ENCODE results near the gene PHKB.

The PHKB gene

GRCh38 chr16:47722046-47722445, 260.9 kb downstream of the PHKB start:
- DNase-seq (ENCODE audit: insufficient read length, low spot score), result no peak
- FAIRE-seq, result no peak
- TF ChIP-seq SPI1 (IDR thresholded peaks at IDR 0.05; ENCODE audit: low read depth, low read length) (no peak), POLR2AphosphoS5 (IDR thresholded peaks at IDR 0.05; ENCODE audit: low read depth, low read length) (no peak), TAF1 (IDR thresholded peaks at IDR 0.05; ENCODE audit: low read depth, low read length) (no peak), PAX5 (IDR thresholded peaks at IDR 0.05; ENCODE audit: insufficient read depth, low read length, severe bottlenecking) (no peak), POLR2A (IDR thresholded peaks at IDR 0.05; ENCODE audit: low read depth, low read length) (no peak), POU2F2 (IDR thresholded peaks at IDR 0.05; ENCODE audit: low read depth, low read length) (no peak)

GRCh38 chr16:47724115-47724785, 263.1 kb downstream of the PHKB start:
- TF ChIP-seq POLR2AphosphoS5 (IDR thresholded peaks at IDR 0.05; ENCODE audit: low read depth, low read length) (no peak), POU2F2 (IDR thresholded peaks at IDR 0.05; ENCODE audit: low read depth, low read length) (no peak), POLR2A (IDR thresholded peaks at IDR 0.05; ENCODE audit: low read depth, low read length) (no peak), TAF1 (IDR thresholded peaks at IDR 0.05; ENCODE audit: low read depth, low read length) (no peak), SPI1 (IDR thresholded peaks at IDR 0.05; ENCODE audit: low read depth, low read length) (no peak), PAX5 (IDR thresholded peaks at IDR 0.05; ENCODE audit: insufficient read depth, low read length, severe bottlenecking) (no peak)
- FAIRE-seq, result no peak
- DNase-seq (ENCODE audit: insufficient read length, low spot score), result no peak

DNA sequence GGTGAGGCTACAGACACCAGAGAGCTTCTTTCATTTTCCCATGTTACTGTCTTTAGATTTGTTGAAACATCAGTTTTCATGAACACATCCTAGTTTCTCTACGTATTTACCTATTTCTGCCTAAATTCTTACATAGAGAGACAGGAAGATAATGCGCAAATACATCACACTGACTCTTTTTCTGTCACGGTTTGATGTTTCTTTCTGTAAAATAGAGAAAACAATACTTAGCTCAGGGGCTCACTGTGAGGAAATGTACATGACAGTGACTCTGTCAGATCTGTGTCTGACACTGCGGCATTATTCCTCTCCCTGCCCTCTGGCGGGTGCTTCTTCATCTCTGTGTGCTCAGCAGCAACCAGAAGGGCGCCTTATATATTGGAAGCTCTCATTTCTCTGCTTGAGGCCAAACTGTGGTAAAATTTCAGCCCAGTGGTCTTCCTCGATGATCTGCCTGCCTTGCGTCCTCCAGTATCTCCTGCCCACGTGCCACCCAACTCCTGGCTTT, 264.1 kb downstream of the PHKB start:
- TF ChIP-seq POU2F2 (IDR thresholded peaks at IDR 0.05; ENCODE audit: low read depth, low read length), result no peak
- TF ChIP-seq SPI1 (IDR thresholded peaks at IDR 0.05; ENCODE audit: low read depth, low read length), result no peak
- TF ChIP-seq PAX5 (IDR thresholded peaks at IDR 0.05; ENCODE audit: insufficient read depth, low read length, severe bottlenecking), result no peak
- no peak for TF ChIP-seq TAF1 (IDR thresholded peaks at IDR 0.05; ENCODE audit: low read depth, low read length)
- TF ChIP-seq POLR2A (IDR thresholded peaks at IDR 0.05; ENCODE audit: low read depth, low read length), result no peak
- TF ChIP-seq POLR2AphosphoS5 (IDR thresholded peaks at IDR 0.05; ENCODE audit: low read depth, low read length), result no peak
- DNase-seq (ENCODE audit: insufficient read length, low spot score) (no peak), FAIRE-seq (no peak)

- DNase-seq (ENCODE audit: insufficient read length, low spot score), result no peak
- TF ChIP-seq POU2F2 (IDR thresholded peaks at IDR 0.05; ENCODE audit: low read depth, low read length), result no peak
- no peak for TF ChIP-seq PAX5 (IDR thresholded peaks at IDR 0.05; ENCODE audit: insufficient read depth, low read length, severe bottlenecking)
- TF ChIP-seq SPI1 (IDR thresholded peaks at IDR 0.05; ENCODE audit: low read depth, low read length), result no peak
- no peak for TF ChIP-seq TAF1 (IDR thresholded peaks at IDR 0.05; ENCODE audit: low read depth, low read length)
- no peak for TF ChIP-seq POLR2AphosphoS5 (IDR thresholded peaks at IDR 0.05; ENCODE audit: low read depth, low read length)
- TF ChIP-seq POLR2A (IDR thresholded peaks at IDR 0.05; ENCODE audit: low read depth, low read length), result no peak
- no peak for FAIRE-seq
Measured at GRCh38 chr16:47726031-47726675, 265.0 kb downstream of the PHKB start.

DNA sequence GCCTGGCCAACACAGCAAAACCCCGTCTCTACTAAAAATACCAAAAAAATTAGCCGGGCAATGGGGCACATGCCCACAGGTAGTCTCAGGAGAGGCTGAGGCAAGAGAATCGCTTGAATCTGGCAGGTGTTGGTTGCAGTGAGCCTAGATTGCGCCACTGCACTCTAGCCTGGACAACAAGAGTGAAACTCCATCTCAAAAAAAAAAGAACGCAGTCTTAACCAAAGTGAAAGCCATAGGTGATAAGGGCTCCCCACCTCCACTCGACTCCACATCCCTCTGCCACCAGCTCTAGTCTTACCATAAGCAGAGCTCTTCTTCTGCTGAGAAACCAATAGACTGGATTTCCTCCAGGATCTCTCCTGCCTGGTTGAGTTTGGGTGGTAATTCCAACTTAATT, 266.0 kb downstream of the PHKB start:
- no peak for TF ChIP-seq PAX5 (IDR thresholded peaks at IDR 0.05; ENCODE audit: insufficient read depth, low read length, severe bottlenecking)
- no peak for TF ChIP-seq POLR2AphosphoS5 (IDR thresholded peaks at IDR 0.05; ENCODE audit: low read depth, low read length)
- TF ChIP-seq POLR2A (IDR thresholded peaks at IDR 0.05; ENCODE audit: low read depth, low read length), result no peak
- TF ChIP-seq SPI1 (IDR thresholded peaks at IDR 0.05; ENCODE audit: low read depth, low read length), result no peak
- no peak for FAIRE-seq
- no peak for DNase-seq (ENCODE audit: insufficient read length, low spot score)

DNA sequence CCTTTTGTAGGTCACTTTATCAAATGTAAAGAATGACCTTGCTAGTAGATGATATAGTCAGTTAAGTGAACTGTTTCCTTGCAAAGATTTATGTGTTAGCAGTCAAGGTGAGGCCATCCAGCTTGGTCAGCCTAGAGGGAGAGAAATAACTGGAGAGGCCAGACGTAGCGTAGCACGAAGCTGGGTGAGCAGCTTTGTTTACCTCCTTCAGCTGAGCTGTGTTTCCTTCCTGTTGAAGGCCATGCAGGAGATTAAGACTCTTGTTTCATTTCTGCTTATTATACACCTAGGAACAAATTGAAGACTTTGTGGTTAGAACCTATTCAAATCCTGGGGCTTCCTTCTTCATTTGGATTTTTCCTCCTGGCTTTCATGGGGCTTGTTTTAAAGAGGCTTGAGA, 267.1 kb downstream of the PHKB start:
- FAIRE-seq (no peak), DNase-seq (ENCODE audit: insufficient read length, low spot score) (no peak)
- TF ChIP-seq POLR2A (IDR thresholded peaks at IDR 0.05; ENCODE audit: low read depth, low read length) (no peak), SPI1 (IDR thresholded peaks at IDR 0.05; ENCODE audit: low read depth, low read length) (peak; percentile 32; the same call in 1 of the 2 replicates)

DNA sequence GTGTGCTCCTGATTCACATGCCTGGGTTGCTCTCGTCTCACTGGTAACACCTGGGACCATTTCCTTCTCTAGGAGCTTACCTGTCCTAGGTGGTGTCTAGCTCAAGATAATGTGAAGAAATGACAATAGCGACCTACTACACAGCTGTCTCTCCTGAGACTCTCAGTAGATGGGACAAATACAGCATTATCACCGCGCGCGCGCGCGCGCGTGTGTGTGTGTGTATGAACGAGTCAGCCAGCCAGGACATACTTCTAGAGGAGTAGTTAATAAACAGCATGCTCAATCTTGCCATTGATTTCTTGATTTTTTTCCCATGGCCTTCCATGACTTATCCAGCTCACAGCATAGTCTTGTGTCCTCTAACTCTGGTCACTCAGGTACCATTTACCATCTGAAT, 268.6 kb downstream of the PHKB start:
- TF ChIP-seq SPI1 (IDR thresholded peaks at IDR 0.05; ENCODE audit: low read depth, low read length) (no peak), POLR2AphosphoS5 (IDR thresholded peaks at IDR 0.05; ENCODE audit: low read depth, low read length) (no peak), POLR2A (IDR thresholded peaks at IDR 0.05; ENCODE audit: low read depth, low read length) (no peak), PAX5 (IDR thresholded peaks at IDR 0.05; ENCODE audit: insufficient read depth, low read length, severe bottlenecking) (no peak), TAF1 (IDR thresholded peaks at IDR 0.05; ENCODE audit: low read depth, low read length) (no peak), POU2F2 (IDR thresholded peaks at IDR 0.05; ENCODE audit: low read depth, low read length) (no peak)
- FAIRE-seq, result no peak

DNA sequence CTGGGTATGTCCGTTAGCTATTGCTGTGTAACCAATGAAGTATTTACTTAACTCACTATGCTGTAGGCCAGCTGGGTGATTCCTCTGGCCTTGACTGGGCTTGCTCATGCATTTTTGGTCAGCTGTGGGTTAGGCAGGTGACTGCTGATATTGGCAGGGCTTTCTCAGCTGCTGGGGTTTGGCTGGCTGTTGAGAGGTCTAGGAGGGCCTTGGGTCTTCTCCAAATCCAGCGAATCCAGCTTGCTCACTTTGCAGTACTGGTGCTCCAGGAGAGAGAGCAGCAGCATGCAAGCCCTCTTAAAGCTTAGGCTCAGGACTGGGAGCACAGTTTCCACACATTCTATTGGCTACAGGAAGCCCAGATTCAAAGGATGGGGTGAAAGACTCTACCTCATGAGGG, 270.1 kb downstream of the PHKB start:
- TF ChIP-seq POLR2A (IDR thresholded peaks at IDR 0.05; ENCODE audit: low read depth, low read length) (no peak), TAF1 (IDR thresholded peaks at IDR 0.05; ENCODE audit: low read depth, low read length) (no peak), PAX5 (IDR thresholded peaks at IDR 0.05; ENCODE audit: insufficient read depth, low read length, severe bottlenecking) (no peak), POU2F2 (IDR thresholded peaks at IDR 0.05; ENCODE audit: low read depth, low read length) (no peak), POLR2AphosphoS5 (IDR thresholded peaks at IDR 0.05; ENCODE audit: low read depth, low read length) (no peak), SPI1 (IDR thresholded peaks at IDR 0.05; ENCODE audit: low read depth, low read length) (no peak)
- FAIRE-seq, result no peak
- DNase-seq (ENCODE audit: insufficient read length, low spot score), result no peak

More for the DNA sequence above, 268.6 kb downstream of the PHKB start:
- DNase-seq (ENCODE audit: insufficient read length, low spot score), result no peak

- FAIRE-seq (no peak), DNase-seq (ENCODE audit: insufficient read length, low spot score) (no peak)
- TF ChIP-seq POU2F2 (IDR thresholded peaks at IDR 0.05; ENCODE audit: low read depth, low read length) (no peak), POLR2AphosphoS5 (IDR thresholded peaks at IDR 0.05; ENCODE audit: low read depth, low read length) (no peak), SPI1 (IDR thresholded peaks at IDR 0.05; ENCODE audit: low read depth, low read length) (no peak), PAX5 (IDR thresholded peaks at IDR 0.05; ENCODE audit: insufficient read depth, low read length, severe bottlenecking) (no peak), TAF1 (IDR thresholded peaks at IDR 0.05; ENCODE audit: low read depth, low read length) (no peak), POLR2A (IDR thresholded peaks at IDR 0.05; ENCODE audit: low read depth, low read length) (no peak)
Measured at GRCh38 chr16:47732122-47732521, 271.0 kb downstream of the PHKB start.

All from GM12891 (cell line).